ENCODE results near the gene HNRNPLL.

- TF ChIP-seq CTCF (conservative IDR thresholded peaks at IDR 0.05; ENCODE audit: low read length) (no peak), EZH2phosphoT487 (IDR thresholded peaks at IDR 0.05; ENCODE audit: borderline replicate concordance) (no peak)
Observed at GRCh38 chr2:38632980-38633379, 30.3 kb upstream of the HNRNPLL start.

All from Loucy (cell line).